ENCODE measurements around the gene NEMP1. TPM values are rescaled to one million over a fixed set of nuclear protein-coding genes. Genes with fewer than 3 reads are reported as not detected.

The NEMP1 gene
- total RNA-seq, 1 donor from 2014 or later, result 27.6 TPM

DNA sequence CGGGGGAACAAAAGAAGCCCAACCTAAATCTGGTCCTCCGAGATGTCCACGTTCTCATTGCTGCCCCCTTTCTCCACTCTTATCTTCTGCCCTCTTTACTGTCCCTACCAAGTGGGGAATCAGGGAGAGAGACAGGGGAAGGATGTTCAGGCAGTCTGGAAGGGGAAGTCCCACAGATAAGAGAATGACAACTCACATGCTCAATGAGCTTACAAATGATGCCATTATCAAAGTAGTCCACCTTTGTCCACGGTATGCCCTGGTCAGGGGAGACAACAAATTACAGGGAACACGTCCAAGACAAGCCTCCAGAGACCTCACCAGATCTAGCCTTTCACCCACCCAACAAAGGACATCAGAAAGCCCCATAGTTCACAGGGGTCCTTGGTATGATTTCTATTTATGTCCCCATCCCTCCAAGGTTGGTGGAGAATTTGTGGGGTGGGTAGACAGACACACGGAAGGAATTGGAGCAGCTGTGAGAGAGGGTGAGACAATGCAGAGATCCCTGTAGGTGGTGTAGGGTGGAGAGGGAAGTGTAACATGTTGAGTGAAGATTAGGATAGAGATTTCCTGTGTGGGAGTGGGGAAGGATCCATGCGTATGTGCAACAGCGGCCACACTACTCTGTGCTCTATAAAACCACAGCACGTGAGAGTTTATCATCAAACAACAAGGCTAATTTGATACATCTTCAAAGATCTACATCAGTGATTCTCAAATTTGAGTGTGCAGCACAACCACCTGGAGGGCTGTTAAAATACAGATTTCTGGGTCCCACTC is 39.4 kb downstream of the NEMP1 start:
- ATAC-seq (ENCODE audit: low read depth) (no peak), DNase-seq (no peak)
- Mint-ChIP-seq H3K27ac (no peak overlapping the region), H3K9me3 (no peaks in the 10 kb centered on the region), H3K4me3 (no peak overlapping the region), H3K27me3 (no peaks in the 10 kb centered on the region), H3K36me3 (ENCODE audit: low read depth) (no peaks in the 10 kb centered on the region), H3K4me1 (no peaks in the 10 kb centered on the region)
- POLR2A ChIA-PET, result interaction anchor here (0.7 kb wide), 1 partner anchor 72 kb away, joined by 3 read pairs; the partner anchor contains the start of gene STAT6
- TF ChIP-seq, protein P1, sequence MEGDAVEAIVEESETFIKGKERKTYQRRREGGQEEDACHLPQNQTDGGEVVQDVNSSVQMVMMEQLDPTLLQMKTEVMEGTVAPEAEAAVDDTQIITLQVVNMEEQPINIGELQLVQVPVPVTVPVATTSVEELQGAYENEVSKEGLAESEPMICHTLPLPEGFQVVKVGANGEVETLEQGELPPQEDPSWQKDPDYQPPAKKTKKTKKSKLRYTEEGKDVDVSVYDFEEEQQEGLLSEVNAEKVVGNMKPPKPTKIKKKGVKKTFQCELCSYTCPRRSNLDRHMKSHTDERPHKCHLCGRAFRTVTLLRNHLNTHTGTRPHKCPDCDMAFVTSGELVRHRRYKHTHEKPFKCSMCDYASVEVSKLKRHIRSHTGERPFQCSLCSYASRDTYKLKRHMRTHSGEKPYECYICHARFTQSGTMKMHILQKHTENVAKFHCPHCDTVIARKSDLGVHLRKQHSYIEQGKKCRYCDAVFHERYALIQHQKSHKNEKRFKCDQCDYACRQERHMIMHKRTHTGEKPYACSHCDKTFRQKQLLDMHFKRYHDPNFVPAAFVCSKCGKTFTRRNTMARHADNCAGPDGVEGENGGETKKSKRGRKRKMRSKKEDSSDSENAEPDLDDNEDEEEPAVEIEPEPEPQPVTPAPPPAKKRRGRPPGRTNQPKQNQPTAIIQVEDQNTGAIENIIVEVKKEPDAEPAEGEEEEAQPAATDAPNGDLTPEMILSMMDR (IDR thresholded peaks at IDR 0.05), result no peak
- intact Hi-C loops (cut with micrococcal nuclease), result no loop called here
- CTCF ChIA-PET, result no interaction called here

- Mint-ChIP-seq H3K4me1 (no peaks in the 10 kb centered on the region), H3K27ac (no peak overlapping the region), H3K9me3 (no peaks in the 10 kb centered on the region), H3K36me3 (ENCODE audit: low read depth) (no peaks in the 10 kb centered on the region), H3K27me3 (no peaks in the 10 kb centered on the region), H3K4me3 (no peak overlapping the region)
- POLR2A ChIA-PET, result interaction anchor here (0.5 to 0.7 kb wide), 2 partner anchors 21 to 176 kb away, joined by 3 to 4 read pairs; partner anchors contain the start of gene TAC3
- intact Hi-C loops (cut with micrococcal nuclease), result no loop called here
- CTCF ChIA-PET, result no interaction called here
- no peak for DNase-seq
- no peak for ATAC-seq (ENCODE audit: low read depth)
- TF ChIP-seq, protein P1 (IDR thresholded peaks at IDR 0.05), result no peak
These were observed 41.3 kb downstream of the NEMP1 start for GRCh38 chr12:57037264-57037663.

- peaks cover 10% of the 10 kb centered on the region for H3K4me1 Mint-ChIP-seq
- no peak overlapping the region for H3K27ac Mint-ChIP-seq
- H3K4me3 Mint-ChIP-seq, result no peak overlapping the region
- DNase-seq (no peak), ATAC-seq (ENCODE audit: low read depth) (no peak)
- CTCF ChIA-PET, result interaction anchor here (0.6 to 5.1 kb wide), 2 partner anchors 28 to 99 kb away, joined by 7 to 49 read pairs; no protein-coding TSS in a partner anchor
- TF ChIP-seq, protein P1 (IDR thresholded peaks at IDR 0.05), result no peak
- intact Hi-C loops (cut with micrococcal nuclease), result no loop called here
- no peaks in the 10 kb centered on the region for H3K9me3 Mint-ChIP-seq
- POLR2A ChIA-PET, result no interaction called here
- H3K27me3 Mint-ChIP-seq, result no peaks in the 10 kb centered on the region
- H3K36me3 Mint-ChIP-seq (ENCODE audit: low read depth), result no peaks in the 10 kb centered on the region
These were observed 45.2 kb downstream of the NEMP1 start for GRCh38 chr12:57033431-57033830.

GRCh38 chr12:57031789-57032188 is 46.8 kb downstream of the NEMP1 start:
- TF ChIP-seq, protein P1 (IDR thresholded peaks at IDR 0.05), result no peak
- H3K36me3 Mint-ChIP-seq (ENCODE audit: low read depth), result no peaks in the 10 kb centered on the region
- H3K27ac Mint-ChIP-seq, result no peak overlapping the region
- ATAC-seq (ENCODE audit: low read depth) (no peak), DNase-seq (no peak)
- POLR2A ChIA-PET, result interaction anchor here (0.9 to 2.5 kb wide), 3 partner anchors 30 to 80 kb away, joined by 3 to 15 read pairs (median 3); partner anchors contain the start of gene STAT6
- intact Hi-C loops (cut with micrococcal nuclease), result loop anchor here (1.0 kb wide), 2 partner anchors 32 to 81 kb away; no protein-coding TSS in a partner anchor
- H3K9me3 Mint-ChIP-seq, result no peaks in the 10 kb centered on the region
- H3K27me3 Mint-ChIP-seq, result no peaks in the 10 kb centered on the region
- peaks cover 14% of the 10 kb centered on the region for H3K4me1 Mint-ChIP-seq
- no peak overlapping the region for H3K4me3 Mint-ChIP-seq
- CTCF ChIA-PET, result interaction anchor here (1.0 to 5.1 kb wide), 7 partner anchors 13 to 80 kb away, joined by 3 to 49 read pairs (median 4); partner anchors contain the start of gene STAT6

DNA sequence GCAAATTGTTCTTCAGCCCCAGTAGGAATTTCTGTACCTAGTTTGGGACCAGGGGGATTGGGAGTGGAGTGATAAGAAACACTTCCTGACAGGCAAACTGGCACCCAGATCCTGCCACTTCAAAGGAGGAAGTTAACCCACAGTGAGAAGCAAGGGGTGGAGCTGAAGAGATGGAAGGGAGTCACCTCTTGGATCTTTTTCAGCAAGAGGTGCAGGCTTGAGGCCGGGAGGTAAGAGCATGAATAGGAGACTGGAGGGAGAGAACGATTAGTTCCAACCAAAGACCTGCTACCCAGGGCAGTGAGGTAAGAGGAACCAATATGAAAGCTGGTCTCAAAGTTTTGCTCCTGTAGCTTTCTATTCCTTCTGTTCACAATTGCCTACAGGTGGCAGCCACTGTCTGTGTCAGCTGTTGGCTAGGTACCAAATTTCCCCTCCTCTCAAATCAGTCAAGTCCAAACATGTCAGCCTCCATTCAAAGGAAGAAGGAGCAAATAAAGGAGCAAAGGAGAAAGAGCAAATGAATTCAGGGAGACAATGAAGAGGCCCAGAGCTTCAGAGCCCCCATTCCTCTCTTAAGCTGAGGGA is 47.4 kb downstream of the NEMP1 start:
- ChIA-PET POLR2A (interaction anchor here (0.8 to 2.5 kb wide), 4 partner anchors 29 to 81 kb away, joined by 3 to 15 read pairs (median 3); partner anchors contain the start of gene STAT6), CTCF (interaction anchor here (0.6 to 5.1 kb wide), 11 partner anchors 12 to 270 kb away, joined by 3 to 49 read pairs (median 4); partner anchors contain the start of gene STAT6)
- Mint-ChIP-seq H3K4me1 (peaks cover 14% of the 10 kb centered on the region), H3K36me3 (ENCODE audit: low read depth) (no peaks in the 10 kb centered on the region), H3K27ac (peak overlapping the region; percentile 72), H3K4me3 (no peak overlapping the region), H3K27me3 (no peaks in the 10 kb centered on the region), H3K9me3 (no peaks in the 10 kb centered on the region)
- TF ChIP-seq, protein P1 (IDR thresholded peaks at IDR 0.05), result no peak
- intact Hi-C loops (cut with micrococcal nuclease), result loop anchor here (1.0 kb wide), 2 partner anchors 32 to 81 kb away; no protein-coding TSS in a partner anchor
- ATAC-seq (ENCODE audit: low read depth), result peak; percentile 69
- DNase-seq, result no peak

All from activated B cell treated with CpG ODN at 0.5 μM for 24 hours (primary cell).